Liver (tissue), 9 donors: ENCODE measurements around the gene CARS2. TPM values are rescaled to one million over a fixed set of nuclear protein-coding genes. Genes with fewer than 3 reads are reported as not detected.

Experiments used
- DNase-seq: peaks from one replicate; pipeline ENCODE4 v3.0.0-alpha.2; 2017; ENCODE audit warnings: low spot score
- H3K27ac ChIP-seq, 2 donors: one replicate each; pipeline ENCODE4 v1.7.0; 2013; ENCODE audit warnings: inconsistent platforms in 2 of 2, low read length in 2 of 2, control low read depth in 1 of 2, low read depth in 1 of 2, mild to moderate bottlenecking in 1 of 2
- H3K27me3 ChIP-seq, 4 donors: one replicate each; pipeline versions ENCODE4 v1.6.1 to v1.7.0; 2013; ENCODE audit warnings: low read length in 3 of 4, inconsistent platforms in 1 of 4, mild to moderate bottlenecking in 1 of 4, moderate library complexity in 1 of 4; ENCODE audit not compliant: control insufficient read depth in 4 of 4, insufficient read depth in 4 of 4
- H3K36me3 ChIP-seq, 4 donors: one replicate each; pipeline versions ENCODE4 v1.6.1 to v1.7.0; 2013; ENCODE audit warnings: low read length in 3 of 4, mild to moderate bottlenecking in 3 of 4, low read depth in 1 of 4, moderate library complexity in 1 of 4; ENCODE audit not compliant: control insufficient read depth in 4 of 4, insufficient read depth in 3 of 4
- H3K4me1 ChIP-seq, 4 donors: one replicate each; pipeline versions ENCODE4 v1.6.1 to v1.7.0; 2013; ENCODE audit warnings: low read length in 3 of 4, mild to moderate bottlenecking in 3 of 4, moderate library complexity in 1 of 4; ENCODE audit not compliant: control insufficient read depth in 4 of 4, insufficient read depth in 4 of 4
- H3K4me3 ChIP-seq, 3 donors: one replicate each; pipeline versions ENCODE4 v1.6.1 to v1.7.0; 2013; ENCODE audit warnings: low read length in 3 of 3, control low read depth in 1 of 3, low read depth in 1 of 3, mild to moderate bottlenecking in 1 of 3
- H3K9ac ChIP-seq, 2 donors: one replicate each; pipeline ENCODE4 v1.7.0; 2013; ENCODE audit warnings: low read length in 2 of 2, mild to moderate bottlenecking in 2 of 2, moderate library complexity in 2 of 2, control low read depth in 1 of 2, low read depth in 1 of 2
- H3K9me3 ChIP-seq, 4 donors: one replicate each; pipeline versions ENCODE4 v1.6.1 to v1.7.0; 2013; ENCODE audit warnings: low read length in 3 of 4; ENCODE audit not compliant: control insufficient read depth in 4 of 4
- ATF3 ChIP-seq: IDR thresholded peaks from 2 replicates; pipeline ENCODE4 v1.6.1; 2016; ENCODE audit warnings: antibody characterized with exemption
- CTCF ChIP-seq: fragments of 150-350 bp; IDR thresholded peaks from 2 replicates; pipeline ENCODE4 v1.5.1; 2017; ENCODE audit warnings: improper control_type of control experiment, low read depth, low read length; ENCODE audit not compliant: missing input control
- EGR1 ChIP-seq, 2 donors: IDR thresholded peaks; 2 replicates each; pipeline ENCODE4 v1.6.1; 2016 to 2018; ENCODE audit warnings: antibody characterized with exemption in 2 of 2, low read depth in 2 of 2
- FOXA2 ChIP-seq: IDR thresholded peaks from 2 replicates; pipeline ENCODE4 v1.6.1; 2016; ENCODE audit warnings: antibody characterized with exemption
- GABPA ChIP-seq, 2 donors: IDR thresholded peaks in 1 of 2; conservative IDR thresholded peaks in 1 of 2; 2 replicates each; pipeline ENCODE4 v1.6.1; 2016; ENCODE audit warnings: antibody characterized with exemption in 2 of 2, mild to moderate bottlenecking in 1 of 2, moderate library complexity in 1 of 2
- HNF4A ChIP-seq, 2 donors: conservative IDR thresholded peaks; 2 replicates each; pipeline ENCODE4 v1.6.1; 2016; ENCODE audit warnings: antibody characterized with exemption in 2 of 2, mild to moderate bottlenecking in 2 of 2
- HNF4G ChIP-seq: IDR thresholded peaks from 2 replicates; pipeline ENCODE4 v1.6.1; 2016; ENCODE audit warnings: antibody characterized with exemption
- JUND ChIP-seq, 2 donors: IDR thresholded peaks; 2 replicates each; pipeline ENCODE4 v1.6.1; 2016; ENCODE audit warnings: antibody characterized with exemption in 2 of 2
- MAX ChIP-seq: IDR thresholded peaks from 2 replicates; pipeline ENCODE4 v1.6.1; 2016; ENCODE audit warnings: antibody characterized with exemption
- NR2F2 ChIP-seq: IDR thresholded peaks from 2 replicates; pipeline ENCODE4 v1.6.1; 2016; ENCODE audit warnings: antibody characterized with exemption
- RAD21 ChIP-seq, 2 donors: IDR thresholded peaks; 2 replicates each; pipeline ENCODE4 v1.6.1; 2016; ENCODE audit warnings: antibody characterized with exemption in 2 of 2, mild to moderate bottlenecking in 2 of 2
- RXRA ChIP-seq, 2 donors: IDR thresholded peaks; 2 replicates each; pipeline ENCODE4 v1.6.1; 2017 to 2018; ENCODE audit warnings: antibody characterized with exemption in 2 of 2, mild to moderate bottlenecking in 1 of 2
- SP1 ChIP-seq: IDR thresholded peaks from 2 replicates; pipeline ENCODE4 v1.6.1; 2018; ENCODE audit warnings: antibody characterized with exemption, mild to moderate bottlenecking
- TAF1 ChIP-seq: conservative IDR thresholded peaks from 2 replicates; pipeline ENCODE4 v1.6.1; 2016; ENCODE audit warnings: antibody characterized with exemption, mild to moderate bottlenecking
- YY1 ChIP-seq: IDR thresholded peaks from 2 replicates; pipeline ENCODE4 v1.6.1; 2016; ENCODE audit warnings: antibody characterized with exemption, mild to moderate bottlenecking
- WGBS: extraction: QIAGEN DNeasy Blood & Tissue Kit; methylation state at CpG from one replicate; pipeline ENCODE4 v1.1.7; 2013; 5-methylcytosine and 5-hydroxymethylcytosine counted together
- polyA plus RNA-seq, 2 donors: library from polyadenylated mRNA; stranded (reverse) in 1 of 2; unstranded in 1 of 2; fragments of 200-250 nt in 1 of 2; fragments of >200 nt in 1 of 2; fragmentation: Nextera tagmentation in 1 of 2; extraction: Ambion mirVana in 1 of 2; gene quantifications; one replicate each; pipeline versions ENCODE4 v1.2.1 to v1.2.3, GENCODE V29; 2013 to 2015
- total RNA-seq, 2 donors: library from RNA; depleted of rRNA; stranded (reverse); fragments of >200 nt; gene quantifications; one replicate each; pipeline ENCODE4 v1.2.3, GENCODE V29; 2014
- TF ChIP-seq, protein P1 (sequence below): IDR thresholded peaks from 2 replicates; pipeline ENCODE4 v1.6.1; 2016; ENCODE audit warnings: antibody characterized with exemption, mild to moderate bottlenecking
- TF ChIP-seq, protein P2 (sequence below): IDR thresholded peaks from 2 replicates; pipeline ENCODE4 v1.6.1; 2016; ENCODE audit warnings: antibody characterized with exemption
- donor health status: healthy.
- donor health status: healthy.
- donor health status: healthy.
- donor health status: healthy.
- donor health status: healthy.

CARS2 gene
- total and polyA plus RNA-seq, 4 donors: 28.6 to 44.0 (median 31.4) TPM

DNA sequence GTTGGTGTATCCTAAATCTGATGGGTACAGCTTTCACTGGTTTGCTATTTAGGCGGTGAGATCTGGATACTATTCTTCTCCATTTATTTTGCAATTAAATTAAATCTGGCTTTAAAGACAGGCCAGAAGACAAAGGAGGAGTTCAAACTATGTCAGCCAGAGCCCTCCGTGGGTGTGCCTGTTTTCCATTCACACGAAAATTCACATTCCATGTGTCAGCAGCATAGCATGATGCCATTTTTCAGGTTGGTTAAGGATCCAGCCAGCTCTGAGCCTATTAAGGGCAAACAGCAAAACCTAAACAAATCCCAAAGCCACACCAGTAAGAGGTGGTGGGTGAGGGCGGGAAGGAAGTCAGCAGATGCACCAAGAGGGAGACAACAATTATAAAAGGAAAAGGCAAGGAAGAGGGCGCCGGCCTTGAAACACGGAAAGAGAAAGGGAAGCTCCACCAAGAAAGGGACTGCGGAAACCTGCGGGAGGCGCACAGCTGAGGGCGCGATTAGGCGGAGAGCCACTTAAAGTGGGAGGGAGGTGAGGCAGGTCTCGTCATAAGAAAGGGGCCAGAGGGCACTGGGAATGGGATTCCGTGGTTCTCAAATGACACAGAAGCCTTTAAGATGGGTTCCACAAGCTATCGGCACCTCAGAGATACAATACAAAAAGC lies 43.0 kb downstream of the CARS2 start:
- WGBS: 97% methylated on average over 16 of the region's 16 CpGs
- peaks cover 4 to 32% (median 25%) of the 10 kb centered on the region in 4 donors for H3K36me3 ChIP-seq
- H3K9me3 ChIP-seq: peaks cover 0 to 3% (median 0%) of the 10 kb centered on the region in 4 donors
- H3K4me3 ChIP-seq: no peak overlapping the region
- H3K27ac ChIP-seq: no peak overlapping the region
- no peaks in the 10 kb centered on the region for H3K27me3 ChIP-seq
- no peak for TF ChIP-seq CTCF
- TF ChIP-seq GABPA (IDR thresholded peaks at IDR 0.05 in 1 of 2, conservative IDR thresholded peaks at IDR 0.05 in 1 of 2): no peak
- no peak for TF ChIP-seq JUND (IDR thresholded peaks at IDR 0.05)
- no peak for TF ChIP-seq SP1
- TF ChIP-seq MAX: no peak
- TF ChIP-seq, protein P1, sequence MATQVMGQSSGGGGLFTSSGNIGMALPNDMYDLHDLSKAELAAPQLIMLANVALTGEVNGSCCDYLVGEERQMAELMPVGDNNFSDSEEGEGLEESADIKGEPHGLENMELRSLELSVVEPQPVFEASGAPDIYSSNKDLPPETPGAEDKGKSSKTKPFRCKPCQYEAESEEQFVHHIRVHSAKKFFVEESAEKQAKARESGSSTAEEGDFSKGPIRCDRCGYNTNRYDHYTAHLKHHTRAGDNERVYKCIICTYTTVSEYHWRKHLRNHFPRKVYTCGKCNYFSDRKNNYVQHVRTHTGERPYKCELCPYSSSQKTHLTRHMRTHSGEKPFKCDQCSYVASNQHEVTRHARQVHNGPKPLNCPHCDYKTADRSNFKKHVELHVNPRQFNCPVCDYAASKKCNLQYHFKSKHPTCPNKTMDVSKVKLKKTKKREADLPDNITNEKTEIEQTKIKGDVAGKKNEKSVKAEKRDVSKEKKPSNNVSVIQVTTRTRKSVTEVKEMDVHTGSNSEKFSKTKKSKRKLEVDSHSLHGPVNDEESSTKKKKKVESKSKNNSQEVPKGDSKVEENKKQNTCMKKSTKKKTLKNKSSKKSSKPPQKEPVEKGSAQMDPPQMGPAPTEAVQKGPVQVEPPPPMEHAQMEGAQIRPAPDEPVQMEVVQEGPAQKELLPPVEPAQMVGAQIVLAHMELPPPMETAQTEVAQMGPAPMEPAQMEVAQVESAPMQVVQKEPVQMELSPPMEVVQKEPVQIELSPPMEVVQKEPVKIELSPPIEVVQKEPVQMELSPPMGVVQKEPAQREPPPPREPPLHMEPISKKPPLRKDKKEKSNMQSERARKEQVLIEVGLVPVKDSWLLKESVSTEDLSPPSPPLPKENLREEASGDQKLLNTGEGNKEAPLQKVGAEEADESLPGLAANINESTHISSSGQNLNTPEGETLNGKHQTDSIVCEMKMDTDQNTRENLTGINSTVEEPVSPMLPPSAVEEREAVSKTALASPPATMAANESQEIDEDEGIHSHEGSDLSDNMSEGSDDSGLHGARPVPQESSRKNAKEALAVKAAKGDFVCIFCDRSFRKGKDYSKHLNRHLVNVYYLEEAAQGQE: no peak
- TF ChIP-seq HNF4G: no peak
- no peak for TF ChIP-seq YY1
- no peak for TF ChIP-seq RAD21 (IDR thresholded peaks at IDR 0.05)
- no peak for TF ChIP-seq EGR1 (IDR thresholded peaks at IDR 0.05; ENCODE audit: low read depth in 2 of 2)
- TF ChIP-seq FOXA2: no peak
- TF ChIP-seq HNF4A (conservative IDR thresholded peaks at IDR 0.05): no peak
- TF ChIP-seq, protein P2, sequence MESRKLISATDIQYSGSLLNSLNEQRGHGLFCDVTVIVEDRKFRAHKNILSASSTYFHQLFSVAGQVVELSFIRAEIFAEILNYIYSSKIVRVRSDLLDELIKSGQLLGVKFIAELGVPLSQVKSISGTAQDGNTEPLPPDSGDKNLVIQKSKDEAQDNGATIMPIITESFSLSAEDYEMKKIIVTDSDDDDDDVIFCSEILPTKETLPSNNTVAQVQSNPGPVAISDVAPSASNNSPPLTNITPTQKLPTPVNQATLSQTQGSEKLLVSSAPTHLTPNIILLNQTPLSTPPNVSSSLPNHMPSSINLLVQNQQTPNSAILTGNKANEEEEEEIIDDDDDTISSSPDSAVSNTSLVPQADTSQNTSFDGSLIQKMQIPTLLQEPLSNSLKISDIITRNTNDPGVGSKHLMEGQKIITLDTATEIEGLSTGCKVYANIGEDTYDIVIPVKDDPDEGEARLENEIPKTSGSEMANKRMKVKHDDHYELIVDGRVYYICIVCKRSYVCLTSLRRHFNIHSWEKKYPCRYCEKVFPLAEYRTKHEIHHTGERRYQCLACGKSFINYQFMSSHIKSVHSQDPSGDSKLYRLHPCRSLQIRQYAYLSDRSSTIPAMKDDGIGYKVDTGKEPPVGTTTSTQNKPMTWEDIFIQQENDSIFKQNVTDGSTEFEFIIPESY: no peak
- no peak for TF ChIP-seq RXRA (IDR thresholded peaks at IDR 0.05)
- TF ChIP-seq NR2F2: no peak
- no peak for TF ChIP-seq TAF1
- no peak for TF ChIP-seq ATF3
- H3K9ac ChIP-seq: no peak overlapping the region
- H3K4me1 ChIP-seq: no peaks in the 10 kb centered on the region
- DNase-seq: no peak
